Neuronal stem cell (in vitro differentiated cells): ENCODE results near the gene DCP1B.
A peak's percentile ranks its signal among the peaks of the same experiment; 100 is the strongest.

ENCODE experiments used
- DNase-seq: peaks from one replicate; pipeline ENCODE4 v3.0.0-alpha.2; 2013; ENCODE audit warnings: low spot score
- H2AFZ ChIP-seq: one replicate; pipeline ENCODE4 v1.6.1; 2013; ENCODE audit warnings: mild to moderate bottlenecking, low read length, inconsistent platforms
- H2AK5ac ChIP-seq: 2 replicates; pipeline ENCODE4 v1.6.1; 2013; ENCODE audit warnings: low read depth, mild to moderate bottlenecking, inconsistent platforms, low read length, moderate library complexity, mixed read lengths
- H2BK120ac ChIP-seq: 2 replicates; pipeline ENCODE4 v1.6.1; 2013; ENCODE audit warnings: low read depth, mild to moderate bottlenecking, inconsistent platforms, low read length, moderate library complexity, mixed read lengths
- H2BK12ac ChIP-seq: one replicate; pipeline ENCODE4 v1.6.1; 2013; ENCODE audit warnings: low read length, inconsistent platforms
- H2BK15ac ChIP-seq: 2 replicates; pipeline ENCODE4 v1.6.1; 2013; ENCODE audit warnings: mild to moderate bottlenecking, low read length, inconsistent platforms, mixed read lengths
- H2BK5ac ChIP-seq: one replicate; pipeline ENCODE4 v1.6.1; 2013; ENCODE audit warnings: inconsistent platforms, mild to moderate bottlenecking, low read length, moderate library complexity
- H3K14ac ChIP-seq: one replicate; pipeline ENCODE4 v1.6.1; 2013; ENCODE audit warnings: low read length, inconsistent platforms
- H3K18ac ChIP-seq: 2 replicates; pipeline ENCODE4 v1.6.1; 2013; ENCODE audit warnings: low read length, inconsistent platforms
- H3K23ac ChIP-seq: 2 replicates; pipeline ENCODE4 v1.6.1; 2013; ENCODE audit warnings: low read depth, mild to moderate bottlenecking, mixed read lengths, low read length, inconsistent platforms; ENCODE audit not compliant: poor library complexity
- H3K27ac ChIP-seq: replicated peaks from 3 replicates; pipeline ENCODE4 v1.5.1; 2013; ENCODE audit warnings: low read length, inconsistent platforms
- H3K27me3 ChIP-seq, 3 experiments: 2 replicates each; pipeline ENCODE4 v1.6.1; 2013; ENCODE audit warnings: low read length in 3 of 3, mild to moderate bottlenecking in 2 of 3, inconsistent platforms in 1 of 3, low read depth in 1 of 3, mixed read lengths in 1 of 3, moderate library complexity in 1 of 3; ENCODE audit not compliant: control insufficient read depth in 3 of 3, insufficient read depth in 3 of 3
- H3K36me3 ChIP-seq, 2 donors: replicated peaks in 1 of 2; 2 replicates each; pipeline ENCODE4 v1.6.1; 2013; ENCODE audit warnings: low read length in 2 of 2; ENCODE audit not compliant: control insufficient read depth in 2 of 2, insufficient read depth in 2 of 2
- H3K4ac ChIP-seq: 2 replicates; pipeline ENCODE4 v1.6.1; 2013; ENCODE audit warnings: inconsistent platforms, mild to moderate bottlenecking, low read length, moderate library complexity
- H3K4me1 ChIP-seq, 2 donors: 1 replicate in 1 of 2; 2 replicates in 1 of 2; pipeline ENCODE4 v1.6.1; 2013; ENCODE audit warnings: low read length in 2 of 2, low read depth in 1 of 2; ENCODE audit not compliant: control insufficient read depth in 2 of 2, insufficient read depth in 1 of 2
- H3K4me2 ChIP-seq: one replicate; pipeline ENCODE4 v1.6.1; 2013; ENCODE audit warnings: mild to moderate bottlenecking, low read length, inconsistent platforms; ENCODE audit not compliant: insufficient read depth, poor library complexity, severe bottlenecking
- H3K4me3 ChIP-seq, 2 donors: 2 replicates each; pipeline ENCODE4 v1.5.1; 2013; ENCODE audit warnings: low read length in 2 of 2, mild to moderate bottlenecking in 2 of 2, inconsistent platforms in 1 of 2, moderate library complexity in 1 of 2
- H3K79me1 ChIP-seq: one replicate; pipeline ENCODE4 v1.6.1; 2013; ENCODE audit warnings: low read depth, mild to moderate bottlenecking, inconsistent platforms, low read length, moderate library complexity
- H3K9ac ChIP-seq: one replicate; pipeline ENCODE4 v1.6.1; 2013; ENCODE audit warnings: mild to moderate bottlenecking, low read depth, low read length, inconsistent platforms; ENCODE audit not compliant: poor library complexity
- H3K9me3 ChIP-seq, 2 donors: replicated peaks in 1 of 2; 2 replicates each; pipeline versions ENCODE3 to v1.6.1; 2013; ENCODE audit warnings: low read length in 2 of 2, mild to moderate bottlenecking in 2 of 2, inconsistent platforms in 1 of 2, low read depth in 1 of 2, mixed read lengths in 1 of 2, moderate library complexity in 1 of 2; ENCODE audit not compliant: control insufficient read depth in 2 of 2, insufficient read depth in 1 of 2
- H4K8ac ChIP-seq: one replicate; pipeline ENCODE4 v1.6.1; 2013; ENCODE audit warnings: low read depth, mild to moderate bottlenecking, inconsistent platforms, low read length, moderate library complexity
- H4K91ac ChIP-seq: one replicate; pipeline ENCODE4 v1.6.1; 2013; ENCODE audit warnings: low read length, low read depth, mild to moderate bottlenecking, inconsistent platforms; ENCODE audit not compliant: poor library complexity
- WGBS, 2 donors: extraction: QIAGEN DNeasy Blood & Tissue Kit; methylation state at CpG; one replicate each; pipeline ENCODE4 v1.1.7; 2013; ENCODE audit warnings: missing lambda C conversion rate in 2 of 2, mixed read lengths in 1 of 2; ENCODE audit not compliant: insufficient read length in 2 of 2, insufficient replicate concordance in 1 of 2; ENCODE audit errors: extremely low coverage in 2 of 2; 5-methylcytosine and 5-hydroxymethylcytosine counted together

DCP1B gene

DNA sequence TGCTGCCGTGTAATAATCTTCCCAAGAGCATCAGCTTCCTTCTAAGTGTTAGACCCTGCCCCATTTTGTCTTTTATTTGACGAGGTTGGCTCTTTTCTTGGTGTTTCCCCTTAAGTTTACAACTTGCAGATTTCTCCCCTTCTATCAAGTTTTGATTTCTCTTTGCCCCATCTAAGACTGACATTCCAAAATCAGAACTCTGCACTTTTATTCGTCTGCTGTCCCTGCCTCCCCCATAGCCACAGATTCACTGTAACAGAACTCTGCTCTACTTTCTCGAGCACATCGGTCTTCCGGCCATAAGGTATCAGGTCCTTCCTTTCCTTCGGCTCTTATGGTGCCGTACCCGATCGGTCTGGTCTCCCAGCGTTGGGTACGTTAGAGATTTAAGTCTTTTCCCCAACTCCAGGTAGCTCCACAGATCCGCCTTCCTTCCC is 563 bp downstream of the DCP1B start:
- Histone ChIP-seq H3K9ac (peak overlapping the region; percentile 99), H3K36me3 (peaks cover 0 to 13% of the 10 kb centered on the region in 2 donors), H2AK5ac (peak overlapping the region; percentile 58), H3K79me1 (peaks cover 5% of the 10 kb centered on the region), H3K27me3 (no peaks in the 10 kb centered on the region), H4K8ac (no peak overlapping the region), H3K27ac (peak overlapping the region; percentile 98), H3K23ac (no peak overlapping the region), H2BK12ac (no peak overlapping the region), H2BK15ac (no peak overlapping the region), H3K4ac (no peak overlapping the region), H3K14ac (no peak overlapping the region), H3K9me3 (no peaks in the 10 kb centered on the region), H3K18ac (peak overlapping the region; percentile 100), H3K4me2 (peak overlapping the region; percentile 94), H3K4me1 (peaks cover 2 to 19% of the 10 kb centered on the region in 2 donors), H2BK5ac (peak overlapping the region; percentile 93), H4K91ac (no peak overlapping the region), H3K4me3 (peak overlapping the region; percentile 77 to 95), H2AFZ (peak overlapping the region; percentile 93), H2BK120ac (no peak overlapping the region)
- DNase-seq, result no peak
- WGBS, 2 donors, result no CpG with 5 or more reads among the region's 13 CpGs

DNA sequence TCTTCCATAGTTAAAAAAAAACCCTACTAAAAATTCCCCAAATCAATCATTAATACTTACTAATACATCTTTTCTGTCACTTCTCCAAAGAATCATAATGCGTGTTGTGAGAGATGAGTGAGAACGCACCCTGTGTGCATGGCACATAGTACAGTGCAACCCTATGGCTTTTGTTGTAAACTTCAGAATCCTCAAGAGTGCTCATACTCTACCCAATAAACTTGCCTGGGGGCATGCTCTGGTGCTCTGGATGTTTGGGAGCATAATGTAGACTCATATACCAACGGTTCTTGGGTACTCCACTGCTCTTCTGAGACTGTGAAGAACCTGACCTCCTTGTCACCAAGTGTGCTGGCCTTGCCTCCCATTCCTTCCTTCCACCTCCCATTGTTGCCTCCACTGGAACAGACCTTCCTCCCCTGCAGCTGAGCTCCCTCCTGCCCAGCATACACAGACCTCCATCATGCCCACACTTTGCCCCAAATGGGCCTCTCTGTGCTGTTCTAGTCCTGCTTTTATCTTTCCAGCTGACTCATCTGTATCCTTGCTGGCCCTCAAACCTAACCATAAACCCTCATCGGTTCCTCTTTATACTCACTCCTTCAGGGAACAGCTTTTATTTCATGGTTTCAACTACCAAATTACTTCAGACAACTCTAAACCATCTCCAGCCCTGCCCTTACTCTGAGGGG is 8.9 kb downstream of the DCP1B start:
- Histone ChIP-seq H2BK5ac (no peak overlapping the region), H4K91ac (no peak overlapping the region), H2BK12ac (no peak overlapping the region), H2BK15ac (no peak overlapping the region), H3K4me2 (no peak overlapping the region), H3K18ac (no peak overlapping the region), H4K8ac (no peak overlapping the region), H3K27me3 (no peaks in the 10 kb centered on the region), H3K9me3 (no peaks in the 10 kb centered on the region), H3K9ac (no peak overlapping the region), H3K27ac (no peak overlapping the region), H2AK5ac (no peak overlapping the region), H3K4me1 (no peaks in the 10 kb centered on the region), H3K36me3 (peaks cover 1 to 83% of the 10 kb centered on the region in 2 donors), H3K4me3 (no peak overlapping the region), H3K23ac (no peak overlapping the region), H3K4ac (no peak overlapping the region), H3K14ac (no peak overlapping the region), H2AFZ (no peak overlapping the region), H3K79me1 (no peaks in the 10 kb centered on the region), H2BK120ac (no peak overlapping the region)
- DNase-seq, result no peak
- WGBS, 2 donors, result no CpG with 5 or more reads among the region's 4 CpGs

DNA sequence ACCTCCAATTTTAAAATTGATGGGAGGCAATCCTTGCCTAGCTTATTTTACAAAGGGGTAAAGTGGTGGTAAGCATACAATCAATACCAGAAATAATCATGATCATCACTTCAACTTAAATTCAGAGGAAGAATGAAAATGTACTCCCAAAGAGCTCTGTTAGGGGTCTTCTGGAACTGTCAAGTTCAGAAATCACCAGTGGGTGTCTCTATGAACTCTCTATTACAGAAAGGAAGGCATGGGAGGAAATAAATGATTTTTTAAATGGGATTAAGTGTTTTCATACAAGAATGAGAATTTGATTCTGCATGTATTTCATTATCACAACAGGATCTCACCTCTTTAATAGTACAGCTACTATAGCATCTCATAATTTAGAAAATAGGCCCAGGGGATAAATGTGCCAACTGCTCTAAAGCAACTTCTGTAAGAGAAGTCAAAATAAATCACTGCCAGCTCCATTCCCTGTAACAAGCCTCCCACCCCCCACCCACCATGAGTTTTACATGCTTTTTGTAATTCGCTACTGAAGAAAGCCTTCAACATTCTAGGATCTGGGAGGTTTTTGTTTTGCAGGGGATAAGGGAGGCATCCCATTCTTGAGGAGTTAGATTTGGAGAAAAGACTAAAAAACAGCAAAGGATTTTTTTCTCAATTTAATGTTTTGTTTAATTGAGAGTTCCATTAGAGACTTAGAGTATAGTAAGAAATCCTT is 9.7 kb downstream of the DCP1B start:
- no peak overlapping the region for H2AK5ac ChIP-seq

DNA sequence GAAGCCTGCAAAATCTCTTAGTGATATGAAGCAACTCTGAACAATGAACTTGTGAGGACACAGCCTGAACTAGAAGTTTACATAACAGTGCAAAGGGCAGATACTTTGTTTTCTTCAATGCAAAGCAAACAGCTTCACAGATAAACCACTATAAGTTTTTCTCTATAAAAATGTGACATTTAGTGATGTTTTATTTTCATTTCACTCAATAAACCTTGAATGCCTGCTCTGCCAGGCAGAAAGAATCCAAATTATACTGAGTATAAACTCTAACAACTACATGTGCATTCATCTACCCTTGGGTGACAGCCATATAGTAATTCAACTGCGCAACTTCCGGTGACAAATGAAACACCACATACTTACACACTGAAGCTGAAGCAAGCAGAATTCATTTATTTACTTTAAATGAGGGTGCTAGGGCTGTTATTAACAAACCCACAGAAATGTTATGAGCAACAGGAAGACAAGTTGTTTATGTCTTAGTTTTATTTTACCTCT is 10.3 kb downstream of the DCP1B start:
- H3K4me2 ChIP-seq, result no peak overlapping the region
- no peak overlapping the region for H3K4ac ChIP-seq
- H3K9me3 ChIP-seq, result peaks cover 0 to 2% of the 10 kb centered on the region in 2 donors
- no peak overlapping the region for H3K18ac ChIP-seq
- H2BK15ac ChIP-seq, result no peak overlapping the region
- no peak overlapping the region for H3K4me3 ChIP-seq
- no peaks in the 10 kb centered on the region for H3K79me1 ChIP-seq
- no peak overlapping the region for H2BK12ac ChIP-seq
- H3K9ac ChIP-seq, result no peak overlapping the region
- H3K14ac ChIP-seq, result no peak overlapping the region
- H3K4me1 ChIP-seq, result no peaks in the 10 kb centered on the region
- H2BK5ac ChIP-seq, result no peak overlapping the region
- no peak overlapping the region for H4K91ac ChIP-seq
- WGBS, 2 donors, result no CpG with 5 or more reads among the region's 2 CpGs
- no peak overlapping the region for H2AFZ ChIP-seq
- DNase-seq, result no peak
- H3K23ac ChIP-seq, result no peak overlapping the region
- no peak overlapping the region for H2BK120ac ChIP-seq
- peaks cover 1 to 92% of the 10 kb centered on the region in 2 donors for H3K36me3 ChIP-seq
- no peak overlapping the region for H3K27ac ChIP-seq
- no peak overlapping the region for H4K8ac ChIP-seq
- H3K27me3 ChIP-seq, result no peaks in the 10 kb centered on the region
- H2AK5ac ChIP-seq, result no peak overlapping the region

More for the DNA sequence above, 9.7 kb downstream of the DCP1B start:
- Histone ChIP-seq H2AFZ (no peak overlapping the region), H2BK120ac (no peak overlapping the region), H3K9me3 (peaks cover 0 to 2% of the 10 kb centered on the region in 2 donors), H2BK5ac (no peak overlapping the region), H3K14ac (no peak overlapping the region), H2BK12ac (no peak overlapping the region), H4K8ac (no peak overlapping the region), H2BK15ac (no peak overlapping the region), H3K27me3 (no peaks in the 10 kb centered on the region), H3K27ac (no peak overlapping the region), H3K4me2 (no peak overlapping the region), H3K18ac (no peak overlapping the region), H3K4ac (no peak overlapping the region), H3K9ac (no peak overlapping the region), H3K4me1 (no peaks in the 10 kb centered on the region), H4K91ac (no peak overlapping the region), H3K79me1 (no peaks in the 10 kb centered on the region), H3K23ac (no peak overlapping the region), H3K36me3 (peaks cover 1 to 85% of the 10 kb centered on the region in 2 donors), H3K4me3 (no peak overlapping the region)
- DNase-seq, result no peak
- WGBS, 2 donors, result no CpG with 5 or more reads among the region's 1 CpG
